PFSK-1 (cell line): ENCODE results near the gene CNTN4.

ENCODE experiments used
- FOXP2 ChIP-seq: optimal IDR thresholded peaks from 2 replicates; pipeline ENCODE3; 2011; ENCODE audit warnings: borderline replicate concordance, control low read depth, inconsistent platforms; ENCODE audit not compliant: insufficient read depth; ENCODE audit errors: extremely low read length, extremely low read depth
- POLR2AphosphoS5 ChIP-seq: IDR thresholded peaks from 2 replicates; pipeline ENCODE4 v1.6.1; 2012; ENCODE audit warnings: low read depth, mild to moderate bottlenecking, control low read depth, low read length, moderate library complexity
- SIN3A ChIP-seq: IDR thresholded peaks from 2 replicates; pipeline ENCODE4 v1.6.1; 2012; ENCODE audit warnings: mild to moderate bottlenecking, low read length, moderate library complexity, borderline replicate concordance; ENCODE audit not compliant: insufficient read depth
- TAF1 ChIP-seq: IDR thresholded peaks from 2 replicates; pipeline ENCODE4 v1.6.1; 2012; ENCODE audit warnings: low read length, control low read depth, borderline replicate concordance; ENCODE audit not compliant: insufficient read depth
- TF ChIP-seq, protein P1 (sequence below), 2 experiments: IDR thresholded peaks; 2 replicates each; pipeline versions ENCODE4 v1.6.1 to v1.8.0; 2011 to 2012; ENCODE audit warnings: low read depth in 2 of 2, low read length in 2 of 2, control low read depth in 1 of 2, inconsistent platforms in 1 of 2, mild to moderate bottlenecking in 1 of 2, moderate library complexity in 1 of 2; ENCODE audit not compliant: insufficient read depth in 1 of 2

Gene CNTN4

DNA sequence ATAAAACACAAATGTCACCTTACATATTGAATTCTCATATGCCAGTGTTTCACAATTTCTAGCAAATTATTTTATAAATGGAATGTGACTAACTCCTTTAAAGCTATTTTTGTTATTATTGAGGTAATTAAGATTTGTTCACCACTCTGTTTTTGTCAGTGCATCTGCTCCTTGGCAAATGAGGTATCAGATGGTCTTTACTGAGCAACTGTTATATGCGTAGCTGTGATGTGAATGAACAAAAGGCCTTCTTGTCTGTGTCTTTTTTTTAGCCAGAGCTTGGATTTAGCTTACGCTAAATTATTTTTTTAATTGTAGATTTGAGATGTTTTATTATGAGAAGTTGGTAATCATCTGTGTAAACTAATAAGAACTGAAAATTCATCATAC, 886.2 kb downstream of the CNTN4 start:
- TF ChIP-seq SIN3A (no peak), POLR2AphosphoS5 (no peak), TAF1 (no peak), FOXP2 (no peak)
- TF ChIP-seq, protein P1, sequence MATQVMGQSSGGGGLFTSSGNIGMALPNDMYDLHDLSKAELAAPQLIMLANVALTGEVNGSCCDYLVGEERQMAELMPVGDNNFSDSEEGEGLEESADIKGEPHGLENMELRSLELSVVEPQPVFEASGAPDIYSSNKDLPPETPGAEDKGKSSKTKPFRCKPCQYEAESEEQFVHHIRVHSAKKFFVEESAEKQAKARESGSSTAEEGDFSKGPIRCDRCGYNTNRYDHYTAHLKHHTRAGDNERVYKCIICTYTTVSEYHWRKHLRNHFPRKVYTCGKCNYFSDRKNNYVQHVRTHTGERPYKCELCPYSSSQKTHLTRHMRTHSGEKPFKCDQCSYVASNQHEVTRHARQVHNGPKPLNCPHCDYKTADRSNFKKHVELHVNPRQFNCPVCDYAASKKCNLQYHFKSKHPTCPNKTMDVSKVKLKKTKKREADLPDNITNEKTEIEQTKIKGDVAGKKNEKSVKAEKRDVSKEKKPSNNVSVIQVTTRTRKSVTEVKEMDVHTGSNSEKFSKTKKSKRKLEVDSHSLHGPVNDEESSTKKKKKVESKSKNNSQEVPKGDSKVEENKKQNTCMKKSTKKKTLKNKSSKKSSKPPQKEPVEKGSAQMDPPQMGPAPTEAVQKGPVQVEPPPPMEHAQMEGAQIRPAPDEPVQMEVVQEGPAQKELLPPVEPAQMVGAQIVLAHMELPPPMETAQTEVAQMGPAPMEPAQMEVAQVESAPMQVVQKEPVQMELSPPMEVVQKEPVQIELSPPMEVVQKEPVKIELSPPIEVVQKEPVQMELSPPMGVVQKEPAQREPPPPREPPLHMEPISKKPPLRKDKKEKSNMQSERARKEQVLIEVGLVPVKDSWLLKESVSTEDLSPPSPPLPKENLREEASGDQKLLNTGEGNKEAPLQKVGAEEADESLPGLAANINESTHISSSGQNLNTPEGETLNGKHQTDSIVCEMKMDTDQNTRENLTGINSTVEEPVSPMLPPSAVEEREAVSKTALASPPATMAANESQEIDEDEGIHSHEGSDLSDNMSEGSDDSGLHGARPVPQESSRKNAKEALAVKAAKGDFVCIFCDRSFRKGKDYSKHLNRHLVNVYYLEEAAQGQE (IDR thresholded peaks at IDR 0.05; ENCODE audit: insufficient read depth in 1 of 2, low read depth in 2 of 2, low read length in 2 of 2): no peak

DNA sequence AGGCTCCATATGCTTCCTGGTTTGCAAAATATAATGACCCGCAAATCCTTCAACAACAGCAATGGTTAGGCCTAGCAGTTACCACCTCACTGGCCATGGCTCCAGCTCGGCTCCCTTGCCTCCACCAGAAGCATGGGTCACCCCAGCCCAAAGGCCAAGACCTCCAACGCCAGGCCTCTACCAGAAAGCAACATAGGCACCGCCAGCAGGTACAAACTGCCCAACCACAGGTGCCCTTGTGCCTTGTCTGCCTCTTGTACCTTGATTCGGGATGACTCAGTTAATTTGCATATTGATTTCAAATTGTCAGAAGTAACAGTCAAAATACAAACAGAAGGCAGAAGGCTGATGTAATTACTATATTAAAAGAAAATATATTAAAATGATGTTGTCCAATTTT, 886.8 kb downstream of the CNTN4 start:
- no peak for TF ChIP-seq TAF1

DNA sequence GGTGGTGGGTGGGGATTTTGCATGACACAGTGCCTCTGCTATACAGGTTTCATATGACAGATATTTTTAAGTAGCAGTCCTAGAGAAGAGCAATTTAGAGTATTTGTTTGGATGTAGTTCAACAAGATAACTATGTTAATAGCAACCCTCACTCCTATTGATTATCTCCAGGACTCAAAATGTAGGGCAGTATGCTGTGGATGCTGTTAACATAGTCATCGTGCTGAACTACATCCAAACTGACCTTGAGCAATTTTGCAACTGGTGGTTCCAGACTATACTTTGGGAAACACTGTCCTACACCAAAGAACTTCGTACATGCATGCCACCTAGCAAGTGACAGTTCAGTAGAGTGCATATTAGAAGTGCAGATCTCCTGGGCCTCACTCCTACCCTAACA, 893.9 kb downstream of the CNTN4 start:
- TF ChIP-seq POLR2AphosphoS5: no peak
- TF ChIP-seq SIN3A: no peak
- no peak for TF ChIP-seq TAF1
- TF ChIP-seq FOXP2: no peak
- TF ChIP-seq, protein P1 (IDR thresholded peaks at IDR 0.05; ENCODE audit: insufficient read depth in 1 of 2, low read depth in 2 of 2, low read length in 2 of 2): no peak

DNA sequence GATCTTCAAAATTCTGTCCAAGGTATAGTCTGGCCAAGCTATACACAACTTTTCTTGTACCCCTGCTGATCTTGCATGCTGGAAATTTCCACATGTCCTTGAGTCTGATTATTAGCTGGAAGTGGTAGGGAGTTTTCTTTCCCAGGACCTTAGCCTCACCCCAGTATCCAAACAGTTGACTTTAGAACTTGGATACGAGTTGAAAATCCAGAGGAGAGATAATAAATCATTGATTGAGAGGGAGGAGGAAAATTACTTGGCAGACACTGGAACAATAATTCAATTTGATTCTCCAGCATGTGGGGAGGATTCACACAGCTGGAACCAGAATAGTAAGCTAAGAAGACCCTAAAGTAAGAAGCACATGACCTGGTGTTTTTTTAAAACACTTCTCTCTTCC, 895.1 kb downstream of the CNTN4 start:
- TF ChIP-seq TAF1 (no peak), POLR2AphosphoS5 (no peak), SIN3A (no peak), FOXP2 (no peak)
- TF ChIP-seq, protein P1 (IDR thresholded peaks at IDR 0.05; ENCODE audit: insufficient read depth in 1 of 2, low read depth in 2 of 2, low read length in 2 of 2): no peak

DNA sequence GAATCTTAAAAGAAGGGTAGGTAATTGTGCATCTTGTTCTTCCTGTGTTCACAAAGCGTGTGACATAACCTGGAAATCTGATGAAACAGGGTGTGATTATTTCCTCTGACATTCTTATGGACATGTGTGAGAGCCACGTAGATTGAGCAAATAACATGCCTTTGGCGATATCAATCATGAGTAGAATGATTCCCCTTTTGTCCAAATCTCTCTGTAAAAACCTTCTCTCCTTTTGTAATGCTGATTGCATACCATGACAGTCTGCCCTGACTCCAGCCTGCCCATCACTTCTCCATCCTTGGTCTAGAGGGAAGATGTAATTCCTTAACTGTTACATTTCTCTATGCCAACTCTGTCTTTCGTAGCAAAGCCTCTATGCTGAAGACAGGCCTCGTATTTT, 896.5 kb downstream of the CNTN4 start:
- TF ChIP-seq SIN3A (no peak), POLR2AphosphoS5 (no peak), TAF1 (no peak), FOXP2 (no peak)
- TF ChIP-seq, protein P1 (IDR thresholded peaks at IDR 0.05; ENCODE audit: insufficient read depth in 1 of 2, low read depth in 2 of 2, low read length in 2 of 2): no peak
